Parathyroid adenoma (tissue), 2 donors: ENCODE data around the gene PCDH9.

ENCODE experiments used
- H2AFZ ChIP-seq: fragments of 300-600 bp; sonication (generic); one replicate; pipeline ENCODE4 v1.7.0; 2017; ENCODE audit warnings: antibody characterized with exemption, mild to moderate bottlenecking
- H3K27ac ChIP-seq: fragments of 300-600 bp; sonication (generic); one replicate; pipeline ENCODE4 v1.7.0; 2017
- H3K27me3 ChIP-seq: fragments of 300-600 bp; sonication (generic); one replicate; pipeline ENCODE4 v1.7.0; 2017; ENCODE audit warnings: low read length; ENCODE audit not compliant: control insufficient read depth, insufficient read depth
- H3K36me3 ChIP-seq: fragments of 300-600 bp; sonication (generic); one replicate; pipeline ENCODE4 v1.7.0; 2017; ENCODE audit warnings: low read length; ENCODE audit not compliant: control insufficient read depth, insufficient read depth
- H3K4me1 ChIP-seq: fragments of 300-600 bp; sonication (generic); one replicate; pipeline ENCODE4 v1.7.0; 2017; ENCODE audit warnings: control low read depth
- H3K4me2 ChIP-seq: fragments of 300-600 bp; sonication (generic); one replicate; pipeline ENCODE4 v1.7.0; 2017; ENCODE audit warnings: low read length
- H3K4me3 ChIP-seq: fragments of 300-600 bp; sonication (generic); one replicate; pipeline ENCODE4 v1.7.0; 2017; ENCODE audit warnings: low read depth, low read length
- H3K79me2 ChIP-seq: fragments of 300-600 bp; sonication (generic); one replicate; pipeline ENCODE4 v1.7.0; 2017; ENCODE audit warnings: control low read depth
- H3K9ac ChIP-seq: fragments of 300-600 bp; sonication (generic); one replicate; pipeline ENCODE4 v1.7.0; 2017; ENCODE audit warnings: mild to moderate bottlenecking
- H3K9me3 ChIP-seq: fragments of 300-600 bp; sonication (generic); one replicate; pipeline ENCODE4 v1.7.0; 2017; ENCODE audit warnings: low read length; ENCODE audit not compliant: control insufficient read depth
- TF ChIP-seq, protein P1 (sequence below): fragments of 300-600 bp; sonication (generic); IDR thresholded peaks from one replicate; pipeline ENCODE4 v1.7.0; 2017; ENCODE audit warnings: antibody characterized with exemption, mild to moderate bottlenecking
- donor health status: primary hyperparathyroidism.

Gene PCDH9

DNA sequence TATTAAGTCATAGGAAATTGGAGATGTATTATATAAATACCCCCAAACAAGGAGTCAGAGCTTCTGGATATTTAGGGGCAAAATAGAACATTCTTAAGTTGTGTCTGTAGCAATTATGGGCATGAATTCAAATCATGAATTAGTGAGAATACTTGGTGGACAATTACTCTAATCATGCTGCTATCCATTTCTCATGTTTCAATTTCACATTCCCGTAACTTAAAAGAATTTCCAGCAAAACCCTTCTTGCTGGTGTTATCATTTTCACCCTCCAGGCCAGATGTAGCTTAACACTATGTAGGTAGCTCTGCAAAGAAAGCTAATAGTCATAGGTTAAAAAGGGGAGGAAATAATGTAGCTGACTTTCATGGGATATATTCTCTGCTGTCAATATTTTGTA is 136.1 kb downstream of the PCDH9 start:
- H3K9me3 ChIP-seq: no peaks in the 10 kb centered on the region
- H3K36me3 ChIP-seq: no peaks in the 10 kb centered on the region
- H3K27ac ChIP-seq: no peak overlapping the region
- no peak overlapping the region for H3K9ac ChIP-seq
- no peak overlapping the region for H2AFZ ChIP-seq
- no peaks in the 10 kb centered on the region for H3K4me1 ChIP-seq
- no peaks in the 10 kb centered on the region for H3K79me2 ChIP-seq
- no peak overlapping the region for H3K4me3 ChIP-seq
- H3K4me2 ChIP-seq: no peak overlapping the region
- no peaks in the 10 kb centered on the region for H3K27me3 ChIP-seq
- TF ChIP-seq, protein P1, sequence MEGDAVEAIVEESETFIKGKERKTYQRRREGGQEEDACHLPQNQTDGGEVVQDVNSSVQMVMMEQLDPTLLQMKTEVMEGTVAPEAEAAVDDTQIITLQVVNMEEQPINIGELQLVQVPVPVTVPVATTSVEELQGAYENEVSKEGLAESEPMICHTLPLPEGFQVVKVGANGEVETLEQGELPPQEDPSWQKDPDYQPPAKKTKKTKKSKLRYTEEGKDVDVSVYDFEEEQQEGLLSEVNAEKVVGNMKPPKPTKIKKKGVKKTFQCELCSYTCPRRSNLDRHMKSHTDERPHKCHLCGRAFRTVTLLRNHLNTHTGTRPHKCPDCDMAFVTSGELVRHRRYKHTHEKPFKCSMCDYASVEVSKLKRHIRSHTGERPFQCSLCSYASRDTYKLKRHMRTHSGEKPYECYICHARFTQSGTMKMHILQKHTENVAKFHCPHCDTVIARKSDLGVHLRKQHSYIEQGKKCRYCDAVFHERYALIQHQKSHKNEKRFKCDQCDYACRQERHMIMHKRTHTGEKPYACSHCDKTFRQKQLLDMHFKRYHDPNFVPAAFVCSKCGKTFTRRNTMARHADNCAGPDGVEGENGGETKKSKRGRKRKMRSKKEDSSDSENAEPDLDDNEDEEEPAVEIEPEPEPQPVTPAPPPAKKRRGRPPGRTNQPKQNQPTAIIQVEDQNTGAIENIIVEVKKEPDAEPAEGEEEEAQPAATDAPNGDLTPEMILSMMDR: no peak

DNA sequence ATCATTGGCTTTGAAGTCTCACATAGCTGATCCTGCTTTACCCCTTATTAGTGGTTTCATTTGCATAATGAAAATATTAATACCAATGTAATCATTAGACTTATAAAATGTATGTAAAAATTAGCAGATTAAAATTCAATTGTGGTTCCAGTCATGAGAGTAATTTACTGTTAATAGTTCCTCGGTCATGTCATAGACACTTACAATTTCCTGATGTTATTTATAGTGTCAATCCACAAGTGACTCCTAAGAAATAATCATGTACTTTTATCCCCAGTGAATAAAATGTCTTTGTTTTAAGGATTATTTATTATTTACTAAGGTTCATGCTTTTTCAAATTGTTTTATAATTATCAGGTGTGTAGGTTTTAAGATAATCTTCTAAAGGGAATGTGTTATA is 138.5 kb downstream of the PCDH9 start:
- Histone ChIP-seq H3K4me3 (no peak overlapping the region), H3K27me3 (no peaks in the 10 kb centered on the region), H3K4me2 (no peak overlapping the region), H3K9me3 (no peaks in the 10 kb centered on the region), H3K9ac (no peak overlapping the region), H2AFZ (no peak overlapping the region), H3K27ac (no peak overlapping the region), H3K79me2 (no peaks in the 10 kb centered on the region), H3K4me1 (no peaks in the 10 kb centered on the region), H3K36me3 (no peaks in the 10 kb centered on the region)
- TF ChIP-seq, protein P1: no peak

DNA sequence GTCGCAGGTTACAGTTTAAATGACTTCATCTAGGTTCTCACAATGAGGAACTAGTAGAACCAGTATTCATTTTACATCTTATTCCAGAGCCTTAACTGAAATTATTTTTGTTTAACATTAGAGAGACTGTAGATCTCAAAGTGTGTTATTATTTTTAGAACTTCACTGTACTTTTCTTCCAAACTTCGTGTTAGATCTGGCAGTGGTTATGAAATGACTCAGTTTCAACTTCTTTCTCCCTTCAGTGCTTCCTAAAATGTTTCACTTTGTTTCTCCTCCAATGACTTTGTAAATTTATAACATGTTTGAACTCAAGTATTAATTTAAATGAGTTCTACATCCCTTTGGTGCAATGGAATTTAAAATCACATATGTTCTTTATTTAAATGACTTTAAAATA is 139.3 kb downstream of the PCDH9 start:
- Histone ChIP-seq H3K9me3 (no peaks in the 10 kb centered on the region), H3K79me2 (no peaks in the 10 kb centered on the region), H3K27me3 (no peaks in the 10 kb centered on the region), H3K4me2 (no peak overlapping the region), H3K36me3 (no peaks in the 10 kb centered on the region), H2AFZ (no peak overlapping the region), H3K4me1 (no peaks in the 10 kb centered on the region), H3K4me3 (no peak overlapping the region), H3K27ac (no peak overlapping the region), H3K9ac (no peak overlapping the region)
- TF ChIP-seq, protein P1: no peak

DNA sequence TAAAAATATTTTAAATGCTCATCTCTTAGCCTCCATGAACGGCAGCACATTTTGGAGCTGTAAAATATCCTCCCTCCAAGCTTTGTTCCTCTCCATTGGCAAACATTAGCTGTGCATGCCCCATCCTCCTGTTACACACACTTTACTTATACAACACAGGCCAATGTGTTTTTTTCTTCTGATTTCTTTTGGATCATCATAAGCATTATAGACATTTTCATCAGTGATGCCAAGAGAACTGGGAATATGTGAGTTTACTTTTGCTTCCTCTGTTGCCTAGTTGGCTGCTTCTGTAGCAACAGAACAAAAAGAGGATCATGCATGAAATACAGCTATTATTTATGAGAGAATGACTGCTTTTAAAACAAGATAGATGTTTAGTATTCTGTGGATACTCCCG is 142.6 kb downstream of the PCDH9 start:
- Histone ChIP-seq H3K4me2 (no peak overlapping the region), H3K27me3 (no peaks in the 10 kb centered on the region), H3K36me3 (no peaks in the 10 kb centered on the region), H3K9ac (no peak overlapping the region), H3K9me3 (no peaks in the 10 kb centered on the region), H3K79me2 (no peaks in the 10 kb centered on the region), H3K27ac (no peak overlapping the region), H3K4me3 (no peak overlapping the region), H3K4me1 (no peaks in the 10 kb centered on the region), H2AFZ (no peak overlapping the region)
- TF ChIP-seq, protein P1: no peak

DNA sequence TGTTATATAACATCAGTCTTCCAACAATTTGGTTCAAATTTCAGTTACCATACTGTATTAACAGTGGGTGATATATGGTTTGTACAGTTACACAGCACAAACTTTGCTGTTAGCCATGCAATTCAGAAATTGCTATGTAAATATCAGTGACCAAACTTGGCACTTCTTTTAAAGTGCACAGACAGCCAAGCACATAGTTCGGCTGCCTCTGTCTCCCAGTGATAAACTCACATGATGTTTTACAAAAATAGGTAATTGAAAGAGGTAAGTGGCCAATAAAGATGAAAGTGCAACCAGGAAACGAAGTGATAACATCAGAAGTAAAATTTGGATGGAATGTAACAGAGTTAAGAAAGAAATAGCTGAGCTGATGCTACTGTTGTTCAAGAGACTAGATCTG is 143.9 kb downstream of the PCDH9 start:
- Histone ChIP-seq H3K27me3 (no peaks in the 10 kb centered on the region), H3K4me2 (no peak overlapping the region), H3K9ac (no peak overlapping the region), H2AFZ (no peak overlapping the region), H3K79me2 (no peaks in the 10 kb centered on the region), H3K36me3 (no peaks in the 10 kb centered on the region), H3K4me3 (no peak overlapping the region), H3K27ac (no peak overlapping the region), H3K9me3 (no peaks in the 10 kb centered on the region), H3K4me1 (no peaks in the 10 kb centered on the region)
- TF ChIP-seq, protein P1: no peak
